Amygdala (tissue), 56 donors: Measurements from ENCODE around the gene DTX3.

ENCODE experiments used
- DNase-seq, 56 donors: peaks; one replicate each; lab custom pipeline; 2025; lab: John Stamatoyannopoulos, UW

DTX3 gene

DNA sequence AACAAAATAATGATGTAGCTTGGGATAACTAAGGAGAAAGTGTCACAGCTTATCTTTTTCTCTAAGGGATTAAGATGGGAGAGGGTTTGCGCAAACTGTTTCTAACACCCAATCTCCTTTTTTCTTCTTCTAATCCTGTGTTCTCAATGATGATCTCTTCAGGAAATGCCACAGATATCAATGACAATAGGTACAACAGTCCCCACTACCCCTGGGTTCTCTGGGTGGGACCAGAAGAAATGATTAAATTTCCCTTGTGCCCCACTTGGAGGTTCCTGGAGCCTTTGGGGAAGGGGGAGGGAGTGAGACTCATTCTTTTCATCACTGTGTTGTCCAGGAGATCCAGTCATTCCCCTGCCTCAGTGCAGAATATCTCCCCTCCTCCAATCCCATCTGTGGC is 22.2 kb upstream of the DTX3 start:
- no peak for DNase-seq

DNA sequence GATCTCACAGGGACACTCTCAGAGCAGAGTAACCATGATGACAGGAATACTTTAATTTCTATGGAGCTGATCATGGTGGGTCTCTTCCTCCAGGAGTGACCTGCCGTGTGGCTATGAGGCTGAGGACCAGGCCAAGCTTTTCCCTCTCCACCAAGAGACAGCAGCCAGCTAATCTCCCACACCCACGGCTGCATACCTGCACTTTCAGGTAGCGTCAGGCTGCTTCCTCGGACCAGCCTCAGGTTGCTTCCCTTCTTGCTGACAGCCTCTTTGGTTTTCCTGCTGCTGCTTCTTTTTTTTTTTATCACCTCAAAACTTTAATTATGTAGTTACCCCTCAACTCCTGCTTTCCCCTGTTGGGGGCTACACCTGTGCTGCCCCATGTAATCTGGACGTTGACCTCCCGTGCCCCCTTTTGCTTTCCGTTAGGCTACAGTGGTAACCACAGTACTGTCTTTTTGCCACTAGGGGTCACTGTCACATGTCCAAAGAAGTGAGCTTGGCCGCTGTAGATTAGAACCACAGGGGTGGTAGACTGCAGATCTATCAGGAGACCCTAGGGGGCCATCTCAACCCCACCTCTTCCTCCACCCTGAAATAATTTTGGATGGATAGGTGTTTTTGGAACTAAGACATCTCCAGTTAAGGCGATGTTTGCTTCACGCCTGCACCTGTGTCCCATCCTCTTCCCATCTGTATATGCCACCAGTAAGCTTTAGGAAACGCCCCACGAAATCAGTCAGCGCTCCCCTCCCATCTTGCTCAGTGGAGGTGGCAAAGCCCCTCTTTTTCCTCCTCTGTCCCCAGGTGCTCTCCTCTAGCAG is 21.4 kb upstream of the DTX3 start:
- peak in 47 of 56 donors; percentile 4 to 79 (median 32) for DNase-seq

DNA sequence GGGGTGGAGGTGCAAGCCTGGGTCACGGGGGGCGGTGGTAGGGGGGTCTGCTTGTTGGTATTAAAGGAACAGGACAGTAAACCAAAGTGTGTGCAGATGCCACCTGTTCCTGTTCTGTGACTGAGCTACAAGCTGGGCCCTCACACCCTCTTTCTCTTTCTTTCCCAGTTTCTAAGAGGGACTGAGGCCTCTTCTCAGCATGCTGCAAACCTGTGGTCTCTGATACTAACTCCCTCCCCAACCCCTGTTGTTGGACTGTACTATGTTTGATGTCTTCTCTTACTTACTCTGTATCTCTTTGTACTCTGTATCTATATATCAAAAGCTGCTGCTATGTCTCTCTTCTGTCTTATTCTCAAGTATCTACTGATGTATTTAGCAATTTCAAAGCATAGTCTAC is 20.6 kb upstream of the DTX3 start:
- no peak for DNase-seq

DNA sequence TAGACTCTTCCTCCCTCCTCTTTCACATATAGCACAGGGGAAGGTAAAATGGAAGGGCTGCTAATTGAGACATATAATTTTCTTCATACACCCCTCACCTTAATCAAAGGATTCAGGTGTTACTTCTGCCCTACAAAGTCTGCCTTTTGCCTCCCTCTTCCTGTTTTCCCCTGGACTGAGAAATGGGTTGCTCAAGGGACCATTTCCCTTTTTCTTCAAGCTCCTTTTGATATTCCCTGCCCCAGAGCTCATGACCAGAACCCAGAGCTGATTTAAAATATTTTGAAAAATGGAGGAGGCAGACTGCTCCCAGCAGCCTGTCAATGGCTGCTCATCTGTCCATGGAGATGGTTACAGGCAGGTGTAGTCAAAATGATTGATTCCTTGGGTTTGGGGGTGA is 19.9 kb upstream of the DTX3 start:
- DNase-seq = no peak

DNA sequence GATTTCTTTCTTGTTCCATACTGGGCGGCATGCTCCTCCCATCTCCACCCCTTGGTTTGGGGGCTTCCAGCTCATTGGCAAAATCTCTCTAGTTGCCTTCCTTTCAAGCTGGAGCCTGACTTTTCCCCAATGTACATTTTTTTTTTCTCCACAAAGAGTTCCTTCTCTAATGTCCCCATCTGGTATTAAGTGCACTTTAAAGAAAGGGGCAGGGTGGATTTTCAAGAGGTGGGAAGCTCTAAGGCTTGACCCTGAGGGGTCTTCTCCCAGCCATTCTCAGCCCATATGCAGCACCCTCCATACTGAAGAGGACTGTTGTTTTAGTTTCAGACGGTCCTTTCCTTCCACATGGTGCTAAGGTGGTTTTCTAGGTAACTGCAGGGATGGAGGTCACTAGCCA is 19.5 kb upstream of the DTX3 start:
- DNase-seq = no peak

DNA sequence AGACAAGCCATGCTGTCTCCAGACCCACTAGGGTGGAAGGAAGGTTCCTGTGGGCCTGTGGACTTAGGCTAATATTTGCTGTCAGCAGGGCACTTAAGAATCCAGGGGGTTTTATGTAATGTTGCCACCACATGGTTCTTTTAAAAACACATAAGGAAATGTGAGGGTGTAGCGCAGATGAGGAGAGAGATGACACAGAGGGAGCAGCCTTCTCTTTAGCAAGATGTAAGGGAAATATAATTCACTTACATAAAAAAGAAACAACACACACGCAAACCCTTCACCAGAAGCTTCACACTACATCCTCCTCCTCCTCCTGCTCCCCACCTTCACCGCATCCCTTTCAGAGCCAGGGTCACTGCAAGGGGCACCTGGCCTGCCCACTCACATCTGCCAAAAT is 18.5 kb upstream of the DTX3 start:
- peak in 10 of 56 donors; percentile 5 to 67 (median 19) for DNase-seq

DNA sequence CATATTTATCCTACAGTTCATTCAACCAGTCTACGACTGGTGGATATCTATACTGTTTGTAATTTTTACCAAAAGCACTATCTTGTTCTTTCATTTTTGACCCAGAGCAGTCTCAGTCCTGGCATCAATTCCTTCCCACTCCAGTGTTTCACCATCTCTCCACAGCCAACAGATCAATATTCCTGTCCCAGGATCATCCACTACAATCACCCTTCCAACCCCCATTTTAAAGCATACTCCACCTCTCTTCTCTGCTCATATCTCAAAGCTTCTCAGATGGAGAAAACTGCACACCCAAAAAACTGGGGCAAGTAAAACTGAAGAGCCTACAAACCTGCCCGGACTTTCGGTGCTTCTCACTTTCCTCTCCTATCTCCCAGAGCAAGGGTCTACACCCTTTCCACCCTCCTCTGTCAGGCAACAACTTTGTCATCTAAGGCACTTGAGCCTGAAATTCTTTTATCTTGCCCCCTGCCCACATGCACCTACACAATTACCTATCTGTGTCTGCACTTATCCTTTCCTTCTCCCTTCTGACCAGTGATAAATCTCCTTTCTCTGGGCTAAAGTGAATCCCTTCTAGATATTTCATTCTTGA is 17.7 kb upstream of the DTX3 start:
- DNase-seq = no peak

DNA sequence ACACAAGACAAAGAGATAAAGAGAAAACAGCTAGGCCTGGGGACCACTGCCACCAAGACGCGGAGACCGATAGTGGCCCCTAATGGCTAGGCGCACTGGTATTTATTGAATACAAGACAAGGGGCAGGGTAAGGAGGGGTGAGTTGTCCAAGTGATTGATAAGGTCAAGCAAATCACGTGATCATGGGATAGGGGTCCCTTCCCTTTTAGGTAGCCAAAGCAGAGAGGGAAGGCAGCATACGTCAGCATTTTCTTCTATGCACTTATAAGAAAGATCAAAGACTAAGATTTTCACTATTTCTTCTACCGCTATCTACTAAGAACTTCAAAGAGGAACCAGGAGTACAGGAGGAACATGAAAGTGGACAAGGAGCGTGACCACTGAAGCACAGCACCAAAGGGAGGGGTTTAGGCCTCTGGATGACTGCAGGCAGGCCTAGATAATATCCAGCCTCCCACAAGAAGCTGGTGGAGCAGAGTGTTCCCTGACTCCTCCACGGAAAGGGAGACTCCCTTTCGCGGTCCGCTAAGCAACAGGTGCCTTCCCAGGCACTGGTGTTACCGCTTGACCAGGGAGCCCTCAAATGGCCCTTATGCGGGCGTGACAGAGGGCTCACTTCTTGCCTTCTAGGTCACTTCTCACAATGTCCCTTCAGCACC is 15.5 kb upstream of the DTX3 start:
- DNase-seq = peak in 1 of 56 donors; percentile 11

DNA sequence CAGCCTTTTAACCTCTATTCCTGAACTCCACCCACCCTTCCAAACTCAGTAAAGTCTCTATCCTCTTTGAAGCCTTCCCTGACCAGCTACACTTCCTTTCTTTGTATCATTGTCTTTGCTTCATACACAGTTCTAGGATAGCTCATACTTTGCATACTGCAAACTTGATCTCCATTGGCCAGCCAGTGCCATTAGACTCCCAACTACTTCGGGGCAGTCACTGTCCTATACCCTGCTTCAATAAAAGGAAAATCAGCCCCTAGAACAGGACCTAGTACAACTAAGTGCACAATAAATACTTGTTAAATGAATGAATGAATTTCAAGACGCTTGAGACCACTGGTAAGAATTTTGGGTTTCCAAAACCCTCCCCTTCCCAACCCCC is 14.2 kb upstream of the DTX3 start:
- DNase-seq = no peak

DNA sequence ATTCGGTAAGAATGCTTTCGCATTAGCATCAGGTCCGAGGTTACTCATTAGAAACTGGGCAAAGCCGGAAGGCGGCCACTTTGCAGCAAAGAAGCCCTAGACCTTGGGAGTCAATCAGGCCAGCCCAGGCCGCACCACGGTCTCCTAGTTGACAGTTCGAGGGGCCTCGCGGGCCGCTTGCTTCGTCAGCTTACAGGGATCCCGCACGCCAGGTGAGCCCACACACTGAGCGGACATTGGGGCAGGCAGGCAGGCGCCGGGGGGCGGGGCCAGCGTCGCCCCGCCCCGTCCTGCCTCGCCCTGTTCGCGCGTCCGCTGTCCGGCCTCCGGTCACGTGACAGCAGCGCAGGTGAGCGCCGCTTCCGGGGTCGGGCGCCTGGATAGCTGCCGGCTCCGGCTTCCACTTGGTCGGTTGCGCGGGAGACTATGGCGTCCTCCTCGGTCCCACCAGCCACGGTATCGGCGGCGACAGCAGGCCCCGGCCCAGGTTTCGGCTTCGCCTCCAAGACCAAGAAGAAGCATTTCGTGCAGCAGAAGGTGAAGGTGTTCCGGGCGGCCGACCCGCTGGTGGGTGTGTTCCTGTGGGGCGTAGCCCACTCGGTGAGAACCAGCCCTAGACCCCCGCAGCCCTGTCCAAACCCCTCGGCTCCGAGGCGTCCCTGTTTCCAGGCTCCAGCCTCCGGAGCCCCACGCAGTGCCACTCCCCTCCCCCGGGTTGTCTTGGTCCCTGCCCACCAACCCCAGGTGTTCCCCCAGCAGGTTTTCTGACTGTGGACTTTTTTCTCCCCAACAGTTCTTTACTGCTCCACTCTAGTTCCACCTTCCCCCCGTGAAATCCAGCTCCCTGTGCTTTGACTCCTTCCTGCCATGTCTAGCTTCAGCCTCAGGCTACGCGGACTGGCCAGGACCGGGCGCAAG is 13.5 kb upstream of the DTX3 start, which contains the start of gene PIP4K2C:
PIP4K2C (plus strand) TSS at position 329 of the 918 bp plus-strand sequence; CDS start at position 427, 98 bp downstream.
- DNase-seq = peak in 55 of 56 donors; percentile 22 to 85 (median 63)

DNA sequence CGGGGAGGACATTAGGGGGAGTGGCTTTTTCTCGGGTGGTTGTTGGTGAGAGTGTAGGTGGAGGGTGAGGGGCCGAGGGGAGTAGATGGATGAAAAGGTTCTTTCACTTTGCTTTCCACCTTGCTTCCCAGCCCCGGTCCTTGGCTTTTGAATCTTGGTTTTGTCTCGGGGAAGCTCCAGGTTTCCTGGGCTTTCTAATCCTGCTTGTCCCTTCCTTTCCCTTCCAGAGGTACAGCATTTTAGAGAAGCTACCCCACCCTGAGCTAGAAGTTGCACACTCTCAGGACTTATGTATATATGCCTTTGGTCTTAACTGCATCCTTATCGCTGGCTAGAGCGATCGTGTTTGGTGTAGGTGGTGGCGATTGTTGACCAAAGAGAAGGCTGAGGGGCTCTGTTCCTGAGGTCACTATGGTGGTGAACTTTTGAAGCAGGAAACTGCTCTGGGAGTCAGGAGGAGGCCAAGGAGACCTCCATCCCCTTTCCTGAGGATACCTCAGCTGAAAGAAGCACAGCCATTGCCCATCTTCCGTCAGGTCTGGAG is 12.8 kb upstream of the DTX3 start:
- DNase-seq = peak in 1 of 56 donors; percentile 8

DNA sequence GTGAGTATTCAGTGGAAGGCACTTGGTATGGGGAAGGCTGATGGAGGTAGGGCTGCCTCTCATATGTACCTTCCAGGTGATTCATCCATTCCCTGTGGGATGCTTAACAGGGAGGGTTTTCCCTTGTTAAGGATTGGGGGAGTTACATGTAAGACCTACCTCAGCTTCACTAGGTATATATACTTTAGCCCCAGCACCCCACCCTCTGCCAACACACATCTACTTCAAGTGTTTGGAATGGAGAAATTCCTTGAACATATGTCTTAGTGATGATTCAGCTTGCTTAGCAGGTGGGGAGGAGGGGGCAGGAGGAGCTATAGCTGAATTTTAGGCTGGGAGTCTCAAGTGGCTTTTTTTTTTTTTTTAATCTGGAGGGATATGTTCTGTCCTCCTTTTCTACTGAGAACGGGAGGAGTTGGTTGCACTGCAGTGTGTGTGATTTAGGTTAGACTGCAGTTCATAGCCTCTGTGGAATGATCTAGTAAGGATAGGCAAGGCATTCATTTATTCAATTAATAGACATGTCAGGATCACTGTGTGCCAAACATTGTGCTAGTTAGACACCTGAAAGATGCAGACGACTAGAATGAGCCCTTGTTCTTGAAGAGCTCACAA is 12.0 kb upstream of the DTX3 start:
- DNase-seq = peak in 4 of 56 donors; percentile 9 to 36 (median 18)

DNA sequence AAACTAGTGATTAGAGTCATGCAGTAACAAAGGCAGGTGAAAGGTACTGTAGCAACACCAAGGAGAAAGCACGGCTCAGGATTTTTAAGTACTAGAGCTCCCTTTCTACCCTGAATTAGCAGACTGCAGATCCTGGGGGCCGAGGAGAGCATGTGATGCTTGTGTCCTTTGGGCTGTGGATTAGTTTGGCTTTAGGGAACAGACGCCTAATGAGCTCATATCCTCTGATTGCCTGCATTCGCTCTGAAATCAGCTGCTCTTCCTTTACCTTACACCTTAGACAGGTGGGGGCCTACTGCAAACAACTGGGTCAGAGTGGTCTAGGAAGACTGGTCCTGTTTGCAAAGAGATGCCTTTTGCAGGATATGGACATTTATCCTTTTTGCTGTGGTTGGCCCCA is 11.4 kb upstream of the DTX3 start:
- peak in 1 of 56 donors; percentile 24 for DNase-seq

DNA sequence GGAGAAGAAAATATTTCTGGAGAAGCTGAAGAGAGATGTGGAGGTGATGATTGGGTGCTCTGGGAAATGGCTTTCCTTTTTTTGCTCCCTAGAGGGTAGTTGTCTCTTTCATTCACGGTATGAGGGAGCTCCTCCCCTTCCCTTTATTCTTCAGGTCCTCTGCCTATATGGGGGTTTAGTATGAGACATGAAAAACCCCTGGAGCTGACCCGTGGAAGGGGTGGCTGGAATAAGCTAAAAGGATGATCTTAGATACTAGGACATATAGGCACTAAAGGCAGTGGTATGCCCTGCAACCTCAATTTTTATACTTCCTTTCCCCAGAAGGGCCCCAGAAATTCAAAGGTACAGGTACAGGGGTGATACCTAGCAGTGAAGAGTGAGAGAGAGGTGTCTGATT is 4.2 kb upstream of the DTX3 start:
- no peak for DNase-seq

DNA sequence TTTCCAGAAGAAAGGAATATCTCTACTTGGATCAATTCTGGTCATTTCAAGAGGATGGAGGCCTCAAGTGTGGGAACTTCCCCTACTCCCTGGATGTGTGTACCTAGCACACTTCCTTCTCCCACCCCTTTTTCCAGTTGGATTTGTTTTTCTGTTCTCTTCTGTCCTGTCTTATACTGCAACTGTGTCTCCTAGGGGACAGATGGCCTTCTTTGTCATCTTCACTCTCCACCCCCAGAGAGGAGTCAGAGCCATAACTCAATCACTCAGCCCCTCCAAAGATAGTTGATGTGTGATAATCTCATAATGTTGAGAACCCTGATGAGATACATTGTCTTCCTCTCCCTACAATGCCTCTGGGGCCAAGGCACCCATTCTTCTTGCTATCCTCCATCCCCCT is 2.1 kb upstream of the DTX3 start:
- DNase-seq = no peak

DNA sequence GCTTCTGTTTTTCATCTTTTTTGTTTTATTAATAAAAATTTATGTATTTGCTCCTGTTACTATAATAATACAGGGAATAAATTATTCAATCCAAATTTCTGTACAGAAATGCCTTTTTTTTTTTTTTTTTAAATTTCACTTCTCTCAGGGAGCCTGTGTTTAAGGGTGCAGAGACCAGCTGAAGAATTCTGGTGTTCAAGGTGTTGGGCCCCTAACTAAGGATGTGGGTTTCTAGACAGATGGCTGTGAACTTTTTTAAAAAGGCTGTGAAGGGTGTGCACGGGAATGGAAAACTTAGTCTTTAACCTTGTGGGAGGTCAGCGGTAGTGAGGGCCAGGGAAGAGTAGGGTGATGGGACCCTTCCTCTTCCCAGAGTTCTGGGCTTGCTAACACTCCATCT is 1.3 kb upstream of the DTX3 start:
- DNase-seq = no peak

DNA sequence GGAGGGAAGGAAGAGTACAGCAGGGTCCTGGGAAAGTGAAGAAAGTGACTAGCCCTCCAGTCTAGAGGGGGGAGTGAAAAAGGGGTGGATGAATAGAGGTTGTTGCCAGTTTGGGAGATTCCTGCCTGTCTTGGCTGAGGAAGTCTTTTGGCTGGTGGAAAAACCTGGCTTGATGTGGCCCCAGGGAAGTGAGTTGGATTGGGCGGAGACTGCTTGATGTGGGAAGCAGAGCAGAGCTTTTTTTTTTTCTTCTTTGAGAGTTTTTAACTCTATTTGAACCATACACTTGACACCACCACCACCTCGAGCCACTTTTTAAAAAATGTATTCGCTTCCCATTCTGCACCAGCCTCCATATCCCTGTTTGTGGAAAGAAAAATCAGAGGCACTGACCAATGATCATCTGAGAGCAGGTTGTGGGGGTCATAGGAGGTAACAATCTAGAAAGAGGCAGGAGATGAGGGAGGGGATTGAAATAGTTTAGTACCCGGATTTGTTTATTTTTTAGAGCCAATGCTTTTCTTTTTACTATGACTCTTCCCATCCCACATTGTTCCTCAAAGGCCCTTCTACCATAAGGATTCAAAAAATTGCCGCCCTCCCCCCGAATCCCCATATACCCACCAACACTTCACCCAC is 690 bp upstream of the DTX3 start:
- DNase-seq = peak in 32 of 56 donors; percentile 8 to 72 (median 30)

DNA sequence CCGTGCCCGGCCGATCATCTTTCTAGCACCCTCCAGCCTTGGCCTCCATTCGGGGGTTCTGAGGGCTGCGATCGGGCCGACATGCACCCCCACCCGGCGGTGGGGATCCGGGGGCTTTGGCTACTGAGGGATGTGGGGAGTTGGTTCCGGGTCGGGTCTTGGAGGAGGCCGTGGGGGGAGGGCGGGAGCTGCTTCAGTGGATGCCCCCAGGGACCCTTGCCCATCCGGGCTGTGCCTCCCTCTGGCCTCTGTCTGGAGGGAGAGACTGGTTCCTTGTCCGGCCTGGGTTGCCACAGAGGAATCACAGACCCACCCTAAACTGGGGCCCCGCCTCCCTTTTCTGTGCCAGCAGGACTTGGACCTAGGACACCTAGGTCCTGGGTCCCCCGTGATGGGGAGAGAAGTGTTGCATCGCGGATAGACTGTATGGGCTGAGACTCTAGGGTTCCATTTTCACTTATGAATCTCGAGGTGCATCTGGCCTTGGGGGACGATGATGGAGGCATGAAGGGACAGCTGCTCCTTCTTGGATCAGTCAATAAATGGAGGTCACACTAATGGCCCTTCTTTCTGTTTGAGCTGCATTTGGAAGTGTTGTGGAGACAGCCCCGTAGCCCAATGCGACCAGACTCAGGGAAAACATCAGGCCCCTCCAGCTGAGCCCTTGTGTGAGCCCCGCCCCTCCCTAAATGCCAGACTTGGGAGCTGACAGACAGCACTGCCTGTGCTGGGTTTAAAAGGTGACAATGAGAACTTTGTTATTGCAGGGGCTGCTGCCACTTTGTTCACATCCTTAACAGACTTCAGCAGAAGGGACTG is 577 bp downstream of the DTX3 start:
- peak in 5 of 56 donors; percentile 23 to 54 (median 39) for DNase-seq
